ENCODE data around the gene CTXND1.

Gene CTXND1

DNA sequence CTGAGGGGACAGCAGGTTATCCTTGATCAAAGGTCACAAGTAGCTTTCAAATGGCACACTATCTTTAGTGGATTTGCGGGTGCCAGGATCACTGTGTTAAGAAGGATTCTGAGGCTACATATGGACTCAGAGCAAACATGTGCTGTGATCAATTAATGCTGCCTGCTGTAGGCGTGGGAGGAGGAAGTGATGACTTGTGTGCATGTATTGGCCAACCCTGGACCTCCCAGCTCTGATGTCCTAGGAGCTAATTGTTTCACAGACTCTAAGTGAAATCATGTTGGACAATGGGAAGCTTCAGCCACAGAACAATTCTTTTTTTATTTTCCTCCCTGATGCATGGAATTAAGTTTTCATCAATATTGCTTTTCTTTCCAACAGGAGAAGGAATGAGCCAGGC lies 74.9 kb downstream of the CTXND1 start:
- 0 out of 2 replicates have a peak, but pooled peaks cover 6% of the 10 kb centered on the region for H3K4me1 ChIP-seq (ENCODE audit: low read length)
- H4K20me1 ChIP-seq (ENCODE audit: insufficient read depth, low read length) = no peaks in the 10 kb centered on the region
- no peak overlapping the region for H3K9ac ChIP-seq (ENCODE audit: low read length)
- no peak overlapping the region for H3K27ac ChIP-seq (ENCODE audit: low read length)
- H3K9me3 ChIP-seq (ENCODE audit: insufficient read depth, low read length) = no peaks in the 10 kb centered on the region
- no peaks in the 10 kb centered on the region for H3K27me3 ChIP-seq (ENCODE audit: low read depth, low read length)
- no peak overlapping the region for H3K4me2 ChIP-seq (ENCODE audit: low read length)
- no peak overlapping the region for H2AFZ ChIP-seq (ENCODE audit: low read depth, low read length)
- H3K36me3 ChIP-seq (replicated peaks; ENCODE audit: low read depth, low read length) = no peaks in the 10 kb centered on the region
- no peak overlapping the region for H3K4me3 ChIP-seq (ENCODE audit: low read length)
- H3K79me2 ChIP-seq (ENCODE audit: low read length) = no peaks in the 10 kb centered on the region
- no peak for TF ChIP-seq EZH2phosphoT487 (IDR thresholded peaks at IDR 0.05; ENCODE audit: low read depth)
- TF ChIP-seq CTCF (IDR thresholded peaks at IDR 0.05; ENCODE audit: low read depth, low read length) = no peak

- Histone ChIP-seq H3K9ac (ENCODE audit: low read length) (no peak overlapping the region), H3K79me2 (ENCODE audit: low read length) (no peaks in the 10 kb centered on the region), H3K4me2 (ENCODE audit: low read length) (no peak overlapping the region), H3K9me3 (ENCODE audit: insufficient read depth, low read length) (no peaks in the 10 kb centered on the region), H4K20me1 (ENCODE audit: insufficient read depth, low read length) (no peaks in the 10 kb centered on the region), H3K27ac (ENCODE audit: low read length) (no peak overlapping the region), H3K36me3 (replicated peaks; ENCODE audit: low read depth, low read length) (no peaks in the 10 kb centered on the region), H3K4me1 (ENCODE audit: low read length) (0 out of 2 replicates have a peak, but pooled peaks cover 6% of the 10 kb centered on the region), H2AFZ (ENCODE audit: low read depth, low read length) (no peak overlapping the region), H3K27me3 (ENCODE audit: low read depth, low read length) (no peaks in the 10 kb centered on the region), H3K4me3 (ENCODE audit: low read length) (no peak overlapping the region)
- TF ChIP-seq CTCF (IDR thresholded peaks at IDR 0.05; ENCODE audit: low read depth, low read length) (no peak), EZH2phosphoT487 (IDR thresholded peaks at IDR 0.05; ENCODE audit: low read depth) (no peak)
Measured at GRCh38 chr15:80176443-80176842, 75.6 kb downstream of the CTXND1 start.

GRCh38 chr15:80175436-80175835 lies 76.6 kb downstream of the CTXND1 start:
- H4K20me1 ChIP-seq (ENCODE audit: insufficient read depth, low read length) = no peaks in the 10 kb centered on the region
- H3K4me2 ChIP-seq (ENCODE audit: low read length) = no peak overlapping the region
- H3K79me2 ChIP-seq (ENCODE audit: low read length) = no peaks in the 10 kb centered on the region
- TF ChIP-seq EZH2phosphoT487 (IDR thresholded peaks at IDR 0.05; ENCODE audit: low read depth) (no peak), CTCF (IDR thresholded peaks at IDR 0.05; ENCODE audit: low read depth, low read length) (no peak)
- H3K9me3 ChIP-seq (ENCODE audit: insufficient read depth, low read length) = no peaks in the 10 kb centered on the region
- H3K4me1 ChIP-seq (ENCODE audit: low read length) = 0 out of 2 replicates have a peak, but pooled peaks cover 6% of the 10 kb centered on the region
- no peak overlapping the region for H3K4me3 ChIP-seq (ENCODE audit: low read length)
- H3K9ac ChIP-seq (ENCODE audit: low read length) = no peak overlapping the region
- no peak overlapping the region for H3K27ac ChIP-seq (ENCODE audit: low read length)
- no peak overlapping the region for H2AFZ ChIP-seq (ENCODE audit: low read depth, low read length)
- H3K36me3 ChIP-seq (replicated peaks; ENCODE audit: low read depth, low read length) = no peaks in the 10 kb centered on the region
- no peaks in the 10 kb centered on the region for H3K27me3 ChIP-seq (ENCODE audit: low read depth, low read length)

DNA sequence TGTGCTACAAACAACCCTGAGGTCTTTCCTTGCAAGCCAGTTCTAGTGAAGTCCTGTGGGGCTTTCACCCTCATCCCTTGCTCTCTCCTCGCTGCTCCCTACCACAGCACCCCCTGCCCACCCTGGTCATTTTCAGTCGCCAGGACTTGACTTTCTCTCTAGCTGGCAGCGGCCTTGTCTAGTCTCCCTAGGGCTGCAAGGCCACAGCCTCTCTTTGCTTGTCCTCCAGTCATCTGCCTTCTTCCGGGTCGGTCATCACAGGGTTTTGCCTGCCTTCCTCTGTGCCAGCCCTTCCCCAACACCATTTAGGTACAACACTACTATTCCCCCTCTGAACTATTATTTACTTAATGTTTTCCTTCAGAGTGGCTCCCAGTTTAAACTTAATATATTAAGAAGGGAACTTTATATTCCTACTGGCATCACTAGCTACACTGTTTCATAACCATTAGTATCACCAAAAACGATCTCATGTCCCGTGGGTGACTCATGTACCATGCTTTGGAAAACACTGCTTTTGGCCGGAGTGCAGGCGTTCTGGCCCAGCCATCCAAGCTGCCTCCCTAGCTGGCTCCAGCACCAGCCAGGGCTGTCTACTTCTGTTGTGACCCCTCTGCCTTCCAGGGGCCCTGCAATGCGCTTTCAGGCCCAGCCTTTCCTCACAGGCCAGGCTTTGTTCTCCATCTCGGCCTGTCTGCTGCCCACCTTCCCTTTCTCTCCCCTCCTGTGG lies 77.8 kb downstream of the CTXND1 start:
- no peaks in the 10 kb centered on the region for H3K36me3 ChIP-seq (replicated peaks; ENCODE audit: low read depth, low read length)
- H4K20me1 ChIP-seq (ENCODE audit: insufficient read depth, low read length) = no peaks in the 10 kb centered on the region
- H3K27me3 ChIP-seq (ENCODE audit: low read depth, low read length) = no peaks in the 10 kb centered on the region
- no peak overlapping the region for H2AFZ ChIP-seq (ENCODE audit: low read depth, low read length)
- no peaks in the 10 kb centered on the region for H3K79me2 ChIP-seq (ENCODE audit: low read length)
- no peaks in the 10 kb centered on the region for H3K9me3 ChIP-seq (ENCODE audit: insufficient read depth, low read length)
- 0 out of 2 replicates have a peak, but pooled peaks cover 4% of the 10 kb centered on the region for H3K4me1 ChIP-seq (ENCODE audit: low read length)
- no peak for TF ChIP-seq CTCF (IDR thresholded peaks at IDR 0.05; ENCODE audit: low read depth, low read length)
- TF ChIP-seq EZH2phosphoT487 (IDR thresholded peaks at IDR 0.05; ENCODE audit: low read depth) = no peak
- no peak overlapping the region for H3K4me2 ChIP-seq (ENCODE audit: low read length)
- H3K27ac ChIP-seq (ENCODE audit: low read length) = no peak overlapping the region
- H3K9ac ChIP-seq (ENCODE audit: low read length) = no peak overlapping the region
- H3K4me3 ChIP-seq (ENCODE audit: low read length) = no peak overlapping the region
